GOT3 (cell line): ENCODE measurements around the gene PHF20.
"Not testable (repeated sequence)": the region's sequence is repeated elsewhere in the genome, so short reads cannot be mapped to it uniquely, and the experiment has no call there.

Experiments used
- DNase-seq: peaks from one replicate; lab custom pipeline; 2025; ENCODE audit warnings: mixed read lengths; lab: John Stamatoyannopoulos, UW

PHF20 gene

GRCh38 chr20:35776513-35777101 is 4.8 kb downstream of the PHF20 start:
- no peak for DNase-seq

DNA sequence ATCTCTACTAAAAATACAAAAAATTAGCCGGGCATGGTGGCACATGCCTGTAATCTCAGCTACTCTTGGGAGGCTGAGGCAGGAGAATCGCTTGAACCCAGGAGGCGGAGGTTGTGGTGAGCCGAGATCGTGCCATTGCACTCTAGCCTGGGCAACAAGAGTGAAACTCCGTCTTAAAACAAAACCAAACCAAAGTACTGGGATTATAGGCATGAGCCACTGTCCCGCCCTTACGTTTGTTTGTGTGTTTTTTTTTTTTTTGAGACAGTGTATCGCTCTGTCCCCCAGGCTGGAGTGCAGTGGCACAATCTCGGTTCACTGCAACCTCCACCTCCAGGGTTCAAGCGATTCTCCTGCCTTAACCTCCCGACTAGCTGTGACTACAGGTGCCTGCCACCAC is 12.0 kb downstream of the PHF20 start:
- not testable (repeated sequence) for DNase-seq

DNA sequence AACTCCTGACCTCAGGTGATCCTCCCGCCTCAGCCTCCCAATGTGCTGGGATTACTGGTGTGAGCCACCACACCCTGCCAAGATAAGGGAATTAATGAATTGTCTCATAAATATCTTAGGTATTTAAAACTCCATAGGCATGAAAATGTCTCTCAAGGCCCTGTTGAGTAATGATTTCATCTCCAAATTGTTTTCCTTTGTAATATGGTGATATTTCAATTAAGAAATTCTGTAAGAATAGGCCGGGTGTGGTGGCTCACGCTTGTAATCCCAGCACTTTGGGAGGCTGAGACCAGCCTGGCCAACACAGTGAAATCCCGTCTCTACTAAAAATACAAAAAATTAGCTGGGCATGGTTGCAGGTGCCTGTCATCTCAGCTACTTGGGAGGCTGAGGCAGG is 13.7 kb downstream of the PHF20 start:
- DNase-seq: not testable (repeated sequence)

GRCh38 chr20:35788796-35789195 is 17.0 kb downstream of the PHF20 start:
- no peak for DNase-seq

GRCh38 chr20:35791097-35791496 is 19.3 kb downstream of the PHF20 start:
- no peak for DNase-seq

GRCh38 chr20:35791821-35792220 is 20.0 kb downstream of the PHF20 start:
- DNase-seq: no peak

GRCh38 chr20:35792740-35793139 is 20.9 kb downstream of the PHF20 start:
- DNase-seq: no peak

DNA sequence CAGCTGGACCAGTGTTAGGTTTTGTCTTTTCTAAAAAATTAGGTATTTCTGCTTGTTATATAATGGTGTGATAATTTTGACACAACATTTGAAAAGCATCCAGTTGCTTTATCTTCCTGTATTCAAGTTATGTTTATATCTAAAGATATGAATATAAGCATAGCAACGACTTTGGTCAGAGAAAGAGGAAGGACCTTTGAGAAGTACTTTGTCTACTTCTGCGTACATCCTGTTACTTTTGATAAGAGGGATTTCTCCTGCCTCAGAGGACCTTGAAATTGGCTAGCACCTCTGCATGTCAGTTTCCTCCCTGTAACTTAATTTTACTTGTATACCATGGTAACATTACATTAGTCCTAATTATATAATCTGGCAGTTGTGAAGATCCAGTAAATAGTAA is 24.8 kb downstream of the PHF20 start:
- no peak for DNase-seq

DNA sequence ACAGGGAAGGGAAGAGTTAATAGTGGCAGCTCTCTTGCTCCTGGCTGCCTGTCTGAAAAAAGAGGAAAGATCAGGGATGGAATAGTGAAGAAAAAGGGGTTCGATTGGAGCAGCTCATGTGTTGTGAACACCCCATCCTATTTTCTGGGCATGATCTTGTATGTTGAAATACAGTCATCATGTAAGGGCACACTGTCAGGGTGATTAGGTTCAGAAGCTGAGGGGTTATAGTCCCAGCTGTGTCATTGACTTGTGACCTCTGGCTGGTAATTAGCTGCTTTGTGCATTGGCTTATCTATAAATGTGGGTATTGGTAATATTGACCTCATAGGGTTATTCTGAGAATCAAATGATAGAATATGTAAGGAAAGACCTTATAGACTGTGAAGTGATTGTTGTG is 30.1 kb downstream of the PHF20 start:
- no peak for DNase-seq

GRCh38 chr20:35806075-35806474 is 34.3 kb downstream of the PHF20 start:
- DNase-seq: no peak

DNA sequence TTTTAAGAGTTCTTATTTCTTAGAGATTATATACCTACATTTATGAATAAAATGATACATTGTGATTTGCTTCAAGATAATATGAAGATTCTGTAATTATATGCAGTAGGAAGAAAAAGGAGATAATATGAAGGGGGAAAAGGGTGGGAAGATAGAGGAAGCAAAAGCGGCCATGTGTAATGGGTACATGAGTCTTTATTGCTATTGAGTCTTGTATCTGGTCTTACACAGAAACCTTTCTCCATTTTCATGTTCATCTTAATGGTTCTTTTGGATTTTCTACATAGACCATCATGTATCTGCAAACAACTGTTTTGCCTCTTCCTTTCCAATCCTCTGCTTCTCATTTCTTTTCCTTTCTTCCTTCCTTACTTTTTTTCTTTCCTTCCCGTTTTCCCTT is 36.1 kb downstream of the PHF20 start:
- no peak for DNase-seq

GRCh38 chr20:35820715-35821114 is 48.9 kb downstream of the PHF20 start:
- no peak for DNase-seq

DNA sequence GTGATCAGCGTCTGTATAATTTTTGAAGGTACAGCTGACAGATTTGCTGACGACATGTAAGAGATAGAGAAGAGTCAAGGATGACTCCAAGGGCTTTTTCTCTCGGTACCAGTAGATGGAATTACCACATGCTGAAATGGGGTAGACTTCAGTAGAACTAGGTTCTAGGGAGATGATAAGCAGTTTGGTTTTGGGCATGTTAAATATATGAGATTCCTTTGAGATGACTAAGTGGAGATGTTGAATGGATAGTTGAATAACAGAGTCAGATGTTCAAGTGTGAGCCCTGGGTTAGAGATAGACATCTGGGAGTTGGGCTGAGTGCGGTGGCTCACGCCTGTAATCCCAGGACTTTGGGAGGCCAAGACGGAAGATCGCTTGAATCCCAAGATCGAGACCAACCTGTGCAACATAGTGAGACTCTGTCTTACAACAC is 50.0 kb downstream of the PHF20 start:
- no peak for DNase-seq

DNA sequence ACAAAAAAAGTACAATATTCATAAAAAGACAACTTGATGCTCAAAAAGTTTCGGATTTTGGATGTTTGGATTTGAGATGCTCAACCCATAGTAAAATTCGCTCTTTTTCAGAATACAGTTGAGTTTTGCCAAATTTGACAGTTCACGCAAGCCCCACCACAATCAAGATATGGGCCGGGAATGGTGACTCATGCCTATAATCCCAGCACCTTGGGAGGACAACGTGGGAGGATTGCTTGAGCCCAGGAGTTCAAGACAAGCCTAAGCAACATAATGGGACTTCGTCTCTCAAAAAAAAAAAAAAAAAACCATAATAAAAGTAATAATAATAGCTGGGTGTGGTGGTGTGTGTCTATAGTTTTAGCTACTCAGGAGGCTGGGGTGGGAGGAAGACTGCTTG is 51.3 kb downstream of the PHF20 start:
- no peak for DNase-seq

DNA sequence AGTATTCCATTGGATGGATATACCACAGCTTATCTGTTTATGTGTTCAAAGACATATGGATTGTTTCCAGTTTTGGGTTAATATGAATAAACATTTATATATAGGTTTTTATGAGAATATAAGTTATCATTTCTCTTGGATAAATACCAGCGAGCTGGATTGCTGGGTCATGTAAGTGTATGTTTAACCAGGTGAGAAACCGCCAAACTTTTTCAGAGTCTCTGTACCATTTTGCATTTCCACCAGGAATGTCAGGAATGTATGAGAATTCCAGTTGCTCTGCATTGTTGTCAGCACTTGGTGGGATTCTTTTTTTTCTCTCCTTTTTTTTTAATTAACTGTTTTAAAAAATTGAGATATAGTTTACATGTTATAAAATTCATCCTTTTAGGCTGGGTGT is 52.1 kb downstream of the PHF20 start:
- DNase-seq: no peak

DNA sequence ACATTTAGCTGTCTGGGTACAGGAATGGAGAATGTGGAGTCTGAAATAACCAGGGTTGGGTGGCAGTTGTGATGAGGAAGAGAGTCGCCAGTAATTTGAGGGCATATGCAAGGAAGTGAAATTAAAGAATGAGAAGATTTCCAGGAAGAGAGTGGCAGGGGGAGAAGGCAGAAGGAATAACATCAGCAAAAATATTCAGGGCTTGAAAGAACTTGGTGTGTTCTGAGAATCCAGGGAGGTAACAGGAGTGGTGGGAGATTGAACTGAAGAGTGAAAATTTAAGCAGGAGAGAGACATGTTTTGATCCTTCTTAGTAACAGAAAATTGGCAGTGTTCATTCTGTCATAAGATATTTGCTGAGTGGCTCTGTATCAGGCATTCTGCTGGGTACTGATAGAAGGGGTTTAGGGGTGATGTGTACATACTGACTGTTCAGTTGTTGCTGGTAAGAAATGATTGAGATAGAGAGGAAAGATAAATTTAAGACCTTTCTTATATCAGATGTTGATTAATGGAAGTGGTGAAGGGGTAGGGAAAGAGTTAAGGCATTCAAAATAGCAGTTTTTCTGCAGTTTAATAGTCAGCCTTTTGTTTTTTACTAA is 54.7 kb downstream of the PHF20 start:
- DNase-seq: no peak

DNA sequence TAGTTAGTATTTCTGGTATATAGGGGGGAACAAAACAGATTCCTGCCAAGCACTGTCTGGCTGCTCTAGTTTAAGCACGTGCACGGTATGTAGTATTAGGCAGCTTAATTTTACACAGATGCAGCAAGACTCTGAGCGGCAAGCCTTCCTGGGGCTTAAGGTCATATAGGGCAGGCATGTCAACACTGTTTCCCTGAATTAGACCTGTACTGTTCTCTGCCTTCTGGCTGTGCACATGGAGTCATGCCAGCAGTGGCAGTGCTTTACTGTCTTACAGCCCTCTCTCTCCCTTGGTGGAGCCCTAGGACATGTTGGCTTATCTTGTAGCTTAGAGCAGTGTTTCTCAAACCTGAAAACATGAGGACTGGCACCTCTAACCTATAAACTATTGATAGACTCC is 56.6 kb downstream of the PHF20 start:
- no peak for DNase-seq

DNA sequence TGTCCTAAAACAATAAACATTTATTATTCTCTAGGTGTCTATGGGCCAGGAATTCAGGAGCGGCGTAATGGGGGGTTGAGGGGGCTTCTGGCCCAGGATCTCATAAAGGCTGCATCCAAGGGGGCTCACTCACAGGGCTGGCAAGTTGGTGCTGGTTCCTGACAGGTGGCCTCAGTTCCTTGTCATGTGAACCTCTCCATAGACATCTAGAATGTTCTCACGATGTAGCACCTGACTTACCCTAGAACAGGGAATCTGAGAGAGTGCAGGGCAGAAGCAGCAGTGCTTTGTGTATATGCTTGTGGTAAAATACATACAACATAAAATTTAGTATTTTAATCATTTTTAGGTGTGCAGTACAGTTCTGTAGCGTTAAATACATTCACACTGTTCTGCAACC is 57.1 kb downstream of the PHF20 start:
- DNase-seq: no peak

- DNase-seq: no peak
Measured at GRCh38 chr20:35830264-35830663, 58.4 kb downstream of the PHF20 start.

- DNase-seq: no peak
Measured at GRCh38 chr20:35831029-35831428, 59.2 kb downstream of the PHF20 start.

DNA sequence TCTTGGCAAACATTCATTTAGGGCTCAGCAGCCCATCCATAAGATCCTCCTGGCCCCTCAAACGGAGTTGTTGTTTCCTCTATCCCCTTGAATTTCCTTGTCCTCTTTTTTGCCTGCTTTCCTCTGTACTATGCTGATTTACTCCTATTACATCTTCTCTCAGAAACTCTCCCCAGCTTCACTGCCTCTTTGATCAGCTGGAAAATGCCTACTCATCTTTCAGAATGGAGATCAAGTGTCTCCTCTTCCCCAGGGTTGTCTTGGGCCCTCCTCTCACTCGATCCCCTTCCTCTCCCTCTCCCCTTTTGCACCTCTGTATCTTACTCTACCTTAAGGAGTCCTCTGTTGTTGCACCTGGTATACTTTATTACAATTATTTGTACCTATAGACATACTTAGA is 60.2 kb downstream of the PHF20 start:
- DNase-seq: no peak

GRCh38 chr20:35833241-35833640 is 61.4 kb downstream of the PHF20 start:
- DNase-seq: no peak

DNA sequence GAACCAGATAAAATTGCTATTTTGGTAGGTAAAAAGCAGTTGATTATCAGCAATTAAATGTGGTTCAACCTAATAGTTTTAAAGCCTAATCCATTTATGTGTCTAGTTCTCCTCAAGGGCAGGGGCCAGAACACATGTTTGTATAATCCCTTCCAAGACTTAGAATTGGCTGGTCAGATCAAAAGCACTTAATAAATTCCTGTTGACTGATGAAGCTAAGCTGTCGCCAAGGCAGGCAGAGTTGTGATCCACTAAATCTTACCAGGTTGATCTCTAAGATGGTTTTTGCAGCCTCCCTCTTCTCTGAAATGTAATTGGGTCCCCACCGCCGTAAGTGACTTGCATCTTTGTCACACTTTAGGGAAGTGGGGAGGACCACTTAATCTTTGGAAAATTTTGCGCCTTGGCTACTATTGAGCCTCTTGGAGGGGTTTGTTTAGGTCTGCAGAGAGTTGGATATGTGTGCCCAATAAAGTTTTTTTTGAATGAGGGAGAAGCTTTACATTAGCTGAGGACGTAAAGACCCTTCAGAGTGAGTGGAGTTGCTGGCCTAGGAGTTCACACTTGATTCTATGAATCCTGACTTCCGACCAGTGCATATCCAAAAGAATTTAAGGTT is 65.9 kb downstream of the PHF20 start:
- no peak for DNase-seq

- DNase-seq: no peak
Measured at GRCh38 chr20:35838205-35838604, 66.4 kb downstream of the PHF20 start.
